Mucosa of descending colon (tissue), 3 donors: Measurements from ENCODE around the gene NINL. TPM values are rescaled to one million over a fixed set of nuclear protein-coding genes. Genes with fewer than 3 reads are reported as not detected.

Source experiments
- ATAC-seq: fragments of 200-7000 bp; cut with Tn5 transposase; one replicate; pipeline ENCODE4 v1.9.1; 2020; ENCODE audit warnings: mild to moderate bottlenecking, moderate library complexity
- DNase-seq, 3 donors: peaks; one replicate each; pipeline ENCODE4 v3.0.0-alpha.2; 2020
- H3K36me3 ChIP-seq: fragments of 200-600 bp; one replicate; pipeline ENCODE4 v1.8.0; 2021; ENCODE audit warnings: low read depth, mild to moderate bottlenecking
- H3K4me1 ChIP-seq: fragments of 200-600 bp; one replicate; pipeline ENCODE4 v1.8.0; 2021; ENCODE audit warnings: low read depth, mild to moderate bottlenecking
- H3K4me3 ChIP-seq: fragments of 200-600 bp; one replicate; pipeline ENCODE4 v1.8.0; 2021; ENCODE audit warnings: mild to moderate bottlenecking
- H3K9me3 ChIP-seq: fragments of 200-600 bp; one replicate; pipeline ENCODE4 v1.8.0; 2021; ENCODE audit warnings: mild to moderate bottlenecking
- CTCF ChIP-seq: fragments of 200-600 bp; IDR thresholded peaks from one replicate; pipeline ENCODE4 v1.8.0; 2022; ENCODE audit warnings: antibody characterized with exemption, mild to moderate bottlenecking
- intact Hi-C, 2 donors: fragments of 100-400 bp; cut with DNase I in 1 of 2; cut with micrococcal nuclease in 1 of 2; formaldehyde crosslinking; loops; one replicate each; pipeline versions ENCODE4 v1.11.0 to v1.11.1; 2022; cut with DNase I, micrococcal nuclease
- total RNA-seq, 3 donors: library from RNA; stranded (reverse); fragmentation: NEBNext Ultra II Directional in 2 of 3; extraction: Animal tissue kit (Norgen Biotek cat#: 25700) in 2 of 3; gene quantifications; one replicate each; pipeline versions ENCODE4 v1.2.1 to v1.2.4, GENCODE V29; 2021 to 2023
- donor health status: DM: no; HTN: no; CAD: no; lungs with moderate emphysema.
- donor health status: DM: no; HTN: no; CAD: no.
- donor health status: DM: no; HTN: yes; CAD: no.

The NINL gene
- total RNA-seq, 3 donors from 2014 or later: 1.8 to 15.1 (median 3.3) TPM

DNA sequence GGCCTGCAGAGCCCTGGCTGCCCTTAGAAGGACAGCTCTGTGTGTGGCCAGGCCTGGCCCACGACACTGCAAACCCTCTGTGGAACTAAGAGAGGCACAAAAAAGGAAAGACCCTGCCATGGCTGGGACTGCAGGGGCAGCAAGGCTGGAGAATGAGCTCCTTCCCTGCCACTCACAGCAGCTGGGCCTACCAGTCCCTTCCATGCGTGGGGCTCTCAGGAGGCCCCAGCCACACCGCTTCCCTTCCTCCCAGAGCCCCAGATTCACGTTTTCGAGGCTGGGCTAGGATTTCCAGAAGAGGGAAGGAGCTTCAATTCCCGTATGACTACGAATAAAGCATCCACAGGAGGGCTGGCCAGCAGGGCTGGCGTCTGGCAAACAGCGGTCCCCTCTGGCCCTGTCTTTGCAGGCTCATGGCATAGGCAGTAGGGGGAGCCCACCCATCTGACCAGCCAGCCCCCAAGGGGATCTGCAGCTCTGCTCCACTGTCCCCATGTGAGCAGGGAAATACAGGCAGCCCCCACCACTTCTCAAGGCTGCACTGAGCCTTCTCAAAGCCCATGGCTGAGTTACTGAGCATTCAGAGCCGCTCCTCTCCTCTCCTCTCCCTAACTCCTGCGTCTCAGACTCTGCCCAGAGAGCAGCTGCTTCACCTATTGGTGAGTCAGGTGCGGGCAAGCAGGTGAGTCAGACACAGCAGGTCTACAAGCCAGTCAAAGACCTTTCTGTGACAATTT is 53.1 kb downstream of the NINL start:
- no peak overlapping the region for H3K4me3 ChIP-seq
- intact Hi-C loops: no loop called here
- no peaks in the 10 kb centered on the region for H3K36me3 ChIP-seq
- no peaks in the 10 kb centered on the region for H3K4me1 ChIP-seq
- ATAC-seq (no peak), DNase-seq (no peak)
- H3K9me3 ChIP-seq: no peaks in the 10 kb centered on the region
- TF ChIP-seq CTCF: no peak

GRCh38 chr20:25529295-25529951 is 55.9 kb downstream of the NINL start:
- DNase-seq (no peak), ATAC-seq (no peak)
- Histone ChIP-seq H3K4me3 (no peak overlapping the region), H3K9me3 (no peaks in the 10 kb centered on the region), H3K36me3 (no peaks in the 10 kb centered on the region), H3K4me1 (no peaks in the 10 kb centered on the region)
- intact Hi-C loops: no loop called here
- TF ChIP-seq CTCF: no peak

DNA sequence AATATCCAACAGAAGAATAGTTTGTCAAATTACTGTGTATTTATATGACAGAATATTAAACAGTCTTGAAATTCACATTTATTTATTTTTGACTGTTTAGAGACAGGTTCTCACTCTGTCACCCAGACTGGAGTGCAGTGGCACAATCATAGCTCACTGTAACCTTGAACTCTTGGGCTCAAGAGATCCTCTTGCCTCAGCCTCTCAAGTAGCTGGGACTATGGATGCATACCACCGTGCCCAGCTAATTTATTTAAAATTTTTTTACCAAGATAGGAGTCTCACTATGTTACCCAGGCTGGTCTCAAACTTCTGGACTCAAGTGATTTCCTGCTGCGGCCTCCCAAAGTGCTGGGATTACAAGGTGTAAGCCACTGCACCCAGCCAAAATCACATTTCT is 57.4 kb downstream of the NINL start:
- intact Hi-C loops: no loop called here
- H3K9me3 ChIP-seq: no peaks in the 10 kb centered on the region
- no peak for TF ChIP-seq CTCF
- H3K4me3 ChIP-seq: no peak overlapping the region
- DNase-seq (no peak), ATAC-seq (no peak)
- H3K36me3 ChIP-seq: no peaks in the 10 kb centered on the region
- no peaks in the 10 kb centered on the region for H3K4me1 ChIP-seq

DNA sequence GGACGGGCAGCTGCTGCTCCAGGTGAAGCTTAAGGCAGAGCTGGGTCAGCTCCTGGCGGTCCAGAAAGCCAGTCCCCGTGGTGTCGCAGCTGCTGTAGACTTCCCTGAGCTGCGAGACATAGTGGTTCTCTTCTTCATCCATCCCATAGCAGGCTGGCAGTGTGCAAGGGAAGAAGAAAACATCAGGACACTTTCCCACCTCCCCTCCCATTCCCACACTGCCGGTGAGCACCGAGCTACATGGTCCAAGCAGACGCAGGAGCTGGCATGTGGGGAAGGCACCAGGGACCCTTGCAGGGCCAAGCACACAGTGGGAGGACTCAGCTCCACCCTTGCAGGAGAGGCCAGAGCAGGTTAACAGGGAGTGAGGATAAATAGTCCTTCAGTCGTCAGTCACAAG is 58.9 kb downstream of the NINL start:
- intact Hi-C loops: no loop called here
- no peaks in the 10 kb centered on the region for H3K36me3 ChIP-seq
- DNase-seq (no peak), ATAC-seq (no peak)
- H3K4me3 ChIP-seq: no peak overlapping the region
- no peaks in the 10 kb centered on the region for H3K9me3 ChIP-seq
- H3K4me1 ChIP-seq: no peaks in the 10 kb centered on the region
- TF ChIP-seq CTCF: no peak

DNA sequence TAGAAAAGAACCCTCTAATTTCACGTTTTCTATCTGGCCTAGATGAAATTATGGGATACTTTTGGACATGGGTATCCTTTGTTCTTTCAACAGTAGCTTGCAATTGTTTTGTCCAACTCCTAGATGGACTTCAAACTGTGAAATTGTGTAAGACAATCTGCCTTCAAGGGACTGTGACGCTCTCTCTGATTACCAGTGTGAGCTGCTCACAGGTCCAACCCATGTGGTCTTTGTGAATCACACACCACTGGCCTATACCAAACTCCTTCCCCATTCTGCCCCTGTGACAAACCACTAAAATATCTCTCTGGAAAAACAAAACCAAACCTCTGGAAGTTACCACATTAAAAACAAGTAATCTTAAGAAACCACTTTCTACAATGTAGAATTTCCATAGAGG is 59.5 kb downstream of the NINL start:
- intact Hi-C loops: no loop called here
- Histone ChIP-seq H3K36me3 (no peaks in the 10 kb centered on the region), H3K4me1 (no peaks in the 10 kb centered on the region), H3K4me3 (no peak overlapping the region), H3K9me3 (no peaks in the 10 kb centered on the region)
- ATAC-seq: no peak
- no peak for DNase-seq
- TF ChIP-seq CTCF: no peak
